GM12878 (cell line): Measurements from ENCODE around the gene MYL11. TPM values are rescaled to one million over a fixed set of nuclear protein-coding genes. Genes with fewer than 3 reads are reported as not detected.

Experiments used
- CBX5 ChIP-seq: sonication (generic); IDR thresholded peaks from 2 replicates; pipeline ENCODE4 v1.6.1; 2016; ENCODE audit warnings: low read depth, moderate library complexity, mild to moderate bottlenecking, inconsistent platforms
- CHD4 ChIP-seq: fragments of 200-600 bp; sonication (generic); IDR thresholded peaks from 2 replicates; pipeline ENCODE4 v1.6.1; 2016; ENCODE audit warnings: mild to moderate bottlenecking
- CTCF ChIP-seq, 3 experiments: IDR thresholded peaks in 2 of 3; conservative IDR thresholded peaks in 1 of 3; 2 replicates each; pipeline ENCODE4 v1.5.1; 2011; ENCODE audit warnings: low read depth in 3 of 3, low read length in 3 of 3, mild to moderate bottlenecking in 3 of 3, control low read depth in 2 of 3, moderate library complexity in 2 of 3, inconsistent platforms in 1 of 3, mixed read lengths in 1 of 3; ENCODE audit not compliant: control insufficient read depth in 2 of 3, insufficient read depth in 1 of 3; ENCODE audit errors: extremely low read depth in 1 of 3
- E2F4 ChIP-seq: IDR thresholded peaks from 2 replicates; pipeline ENCODE4 v1.6.1; 2012; ENCODE audit warnings: low read depth, low read length, improper control_type of control experiment
- EED ChIP-seq: sonication (generic); IDR thresholded peaks from 2 replicates; pipeline ENCODE4 v1.6.1; 2016; ENCODE audit warnings: antibody characterized with exemption, low read depth
- HDGF ChIP-seq: fragments of 450-650 bp; IDR thresholded peaks from 2 replicates; pipeline ENCODE4 v1.6.1; 2016; ENCODE audit warnings: antibody characterized with exemption
- NRF1 ChIP-seq: conservative IDR thresholded peaks from 2 replicates; pipeline ENCODE4 v1.6.1; 2011; ENCODE audit warnings: mild to moderate bottlenecking, low read depth, low read length, improper control_type of control experiment
- PAX8 ChIP-seq: fragments of 450-650 bp; IDR thresholded peaks from 2 replicates; pipeline ENCODE4 v1.6.1; 2017; ENCODE audit warnings: mild to moderate bottlenecking, moderate library complexity
- POLR2AphosphoS5 ChIP-seq: IDR thresholded peaks from 2 replicates; pipeline ENCODE4 v1.6.1; 2011; ENCODE audit warnings: mild to moderate bottlenecking, low read length, inconsistent platforms
- RCOR1 ChIP-seq: conservative IDR thresholded peaks from 2 replicates; pipeline ENCODE4 v1.6.1; 2012; ENCODE audit warnings: low read depth, low read length, improper control_type of control experiment
- RELA ChIP-seq: fragments of 450-650 bp; IDR thresholded peaks from 2 replicates; pipeline ENCODE4 v1.8.0; 2014; ENCODE audit warnings: borderline replicate concordance; ENCODE audit not compliant: partially characterized antibody
- RELB ChIP-seq: fragments of 450-650 bp; IDR thresholded peaks from 2 replicates; pipeline ENCODE4 v1.6.1; 2017; ENCODE audit warnings: low read depth, mild to moderate bottlenecking, moderate library complexity
- SIX5 ChIP-seq: IDR thresholded peaks from 2 replicates; pipeline ENCODE4 v1.6.1; 2011; ENCODE audit warnings: mild to moderate bottlenecking, low read depth, low read length, moderate library complexity; ENCODE audit not compliant: severe bottlenecking
- SREBF1 ChIP-seq: IDR thresholded peaks from 2 replicates; pipeline ENCODE4 v1.6.1; 2012; ENCODE audit warnings: mild to moderate bottlenecking, low read length
- STAT1 ChIP-seq: fragments of 450-650 bp; conservative IDR thresholded peaks from 2 replicates; pipeline ENCODE4 v1.6.1; 2014; ENCODE audit warnings: antibody characterized with exemption, mild to moderate bottlenecking
- SUPT20H ChIP-seq: IDR thresholded peaks from 2 replicates; pipeline ENCODE4 v1.6.1; 2011; ENCODE audit warnings: low read depth, mild to moderate bottlenecking, low read length, moderate library complexity, borderline replicate concordance; ENCODE audit not compliant: control insufficient read depth
- SUZ12 ChIP-seq: fragments of 200-600 bp; sonication (generic); IDR thresholded peaks from one replicate; pipeline ENCODE4 v1.6.1; 2018; ENCODE audit warnings: antibody characterized with exemption, mild to moderate bottlenecking; ENCODE audit not compliant: unreplicated experiment
- TAF1 ChIP-seq: IDR thresholded peaks from 2 replicates; pipeline ENCODE4 v1.6.1; 2011; ENCODE audit warnings: mild to moderate bottlenecking, low read depth, low read length, borderline replicate concordance
- WRNIP1 ChIP-seq: IDR thresholded peaks from 2 replicates; pipeline ENCODE4 v1.6.1; 2011; ENCODE audit warnings: low read depth, low read length, improper control_type of control experiment, borderline replicate concordance
- ZBTB40 ChIP-seq: fragments of 450-650 bp; IDR thresholded peaks from 2 replicates; pipeline ENCODE4 v1.6.1; 2016; ENCODE audit warnings: mild to moderate bottlenecking, moderate library complexity, borderline replicate concordance
- ZNF207 ChIP-seq: fragments of 450-650 bp; IDR thresholded peaks from 2 replicates; pipeline ENCODE4 v1.6.1; 2014; ENCODE audit warnings: antibody characterized with exemption, mild to moderate bottlenecking, borderline replicate concordance
- polyA plus RNA-seq, 11 experiments: library from polyadenylated mRNA; depleted of rRNA in 4 of 11; unstranded in 6 of 11; stranded (reverse) in 5 of 11; fragments of >200 nt; fragmentation: Nextera tagmentation in 4 of 11; fragmentation: Illumina TruSeq in 1 of 11; extraction: Ambion mirVana in 4 of 11; extraction: Trizol in 1 of 11; gene quantifications; 1 replicate in 1 of 11; 2 replicates in 10 of 11; pipeline versions ENCODE4 v1.2.1 to v1.2.3, GENCODE V29; 2011 to 2016; ENCODE audit warnings: inconsistent platforms in 2 of 11, missing spikeins in 2 of 11, low read depth in 1 of 11
- total RNA-seq, 4 experiments: library from RNA; depleted of rRNA in 3 of 4; stranded (reverse); fragments of >200 nt in 3 of 4; fragmentation: Illumina TruSeq in 1 of 4; extraction: Trizol in 1 of 4; gene quantifications; 2 replicates each; pipeline versions ENCODE4 v1.2.1 to v1.2.3, GENCODE V29; 2013 to 2021

Gene MYL11
- total and polyA plus RNA-seq, 10 of the 15 experiments (the other 5 are each of a cell fraction or from before 2014, with no cell fraction given): 0.19 to 1.2 (median 0.61) TPM; not detected in 5

GRCh38 chr16:30395155-30395991 is 20.8 kb downstream of the MYL11 start, which contains the start of gene ZNF48 (continued):
- TF ChIP-seq ZBTB40: peak; percentile 69
- TF ChIP-seq ZNF207: peak; percentile 46; the same call in 1 of the 2 replicates
- TF ChIP-seq NRF1: no peak
- TF ChIP-seq RELA: no peak
- TF ChIP-seq CTCF (IDR thresholded peaks at IDR 0.05 in 2 of 3, conservative IDR thresholded peaks at IDR 0.05 in 1 of 3; ENCODE audit: control insufficient read depth in 2 of 3, extremely low read depth in 1 of 3, insufficient read depth in 1 of 3, low read depth in 3 of 3, low read length in 3 of 3): peak in 2 of 3 experiments; percentile 42 to 46; a peak in 3 of 6 replicates
- TF ChIP-seq POLR2AphosphoS5: no peak; the same call in 1 of the 2 replicates
- TF ChIP-seq STAT1: no peak
- no peak; the same call in 1 of the 2 replicates for TF ChIP-seq EED
- TF ChIP-seq SUZ12: no peak
- TF ChIP-seq RELB: 0 out of 2 replicates have a peak, but pooled peaks have one; percentile 19
- 0 out of 2 replicates have a peak, but pooled peaks have one; percentile 12 for TF ChIP-seq HDGF
- TF ChIP-seq WRNIP1: no peak
- no peak for TF ChIP-seq PAX8
- TF ChIP-seq SIX5: no peak
- peak; percentile 65; the same call in 1 of the 2 replicates for TF ChIP-seq TAF1
- 0 out of 2 replicates have a peak, but pooled peaks have one; percentile 16 for TF ChIP-seq SREBF1
- TF ChIP-seq RCOR1: no peak
- no peak for TF ChIP-seq E2F4
- TF ChIP-seq CBX5: no peak
- no peak for TF ChIP-seq CHD4
- no peak for TF ChIP-seq SUPT20H
